Keratinocyte (primary cell): ENCODE measurements around the gene NLRC5.

Experiments used
- EZH2 ChIP-seq: IDR thresholded peaks from one replicate; pipeline ENCODE4 v1.6.1; 2012; ENCODE audit warnings: inconsistent platforms, mild to moderate bottlenecking, low read length, moderate library complexity
- TF ChIP-seq, protein P1 (sequence below), 3 experiments: IDR thresholded peaks in 1 of 3; conservative IDR thresholded peaks in 1 of 3; optimal IDR thresholded peaks in 1 of 3; 2 replicates in 2 of 3; 3 replicates in 1 of 3; pipeline versions ENCODE3 to v1.5.1; 2011; ENCODE audit warnings: low read length in 3 of 3, mild to moderate bottlenecking in 3 of 3, moderate library complexity in 2 of 3, control low read depth in 1 of 3, inconsistent platforms in 1 of 3; ENCODE audit not compliant: insufficient read depth in 2 of 3; ENCODE audit errors: extremely low read depth in 1 of 3

DNA sequence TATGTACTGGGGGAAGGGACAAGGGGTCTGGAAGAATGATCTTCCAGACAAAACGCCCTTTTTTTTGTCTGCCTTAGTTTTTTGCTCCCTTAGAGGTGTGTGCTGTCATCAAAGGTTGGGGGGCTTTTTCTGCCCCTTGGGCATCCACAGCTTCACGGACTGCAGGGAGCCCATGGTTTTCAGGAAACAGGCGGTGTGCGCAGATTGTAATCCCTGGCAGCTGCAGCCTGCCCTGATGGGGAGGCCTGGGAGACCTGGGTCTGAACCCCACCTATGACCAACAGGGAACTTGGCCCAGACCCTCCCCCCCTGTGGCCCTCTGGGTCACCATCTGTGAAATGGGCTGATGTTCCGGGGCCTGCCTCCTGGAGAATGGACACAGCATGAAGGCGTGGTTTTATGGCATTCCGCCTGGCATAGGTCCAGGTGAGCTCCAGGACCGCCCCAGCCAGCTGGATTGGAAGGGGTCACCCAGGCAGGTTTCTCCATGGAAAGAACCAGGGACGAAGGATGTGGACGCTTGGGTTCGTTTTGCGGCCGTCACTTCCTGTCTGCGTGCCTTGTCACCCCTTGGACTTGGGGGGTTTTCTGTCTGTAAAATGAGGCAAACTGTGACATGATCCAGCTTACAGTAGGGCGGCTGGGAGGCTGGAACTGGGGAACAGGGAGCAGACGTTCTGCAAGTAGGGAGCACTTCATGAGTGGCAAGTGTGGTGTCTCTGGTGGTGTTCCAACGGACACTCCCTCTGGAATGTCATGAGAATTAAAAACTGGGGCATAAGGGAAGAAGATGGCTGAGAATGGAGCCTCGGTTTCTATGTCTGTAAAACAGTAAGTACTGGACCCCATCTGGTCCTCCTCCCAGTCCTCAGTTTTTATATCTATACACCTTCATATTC lies 104.6 kb downstream of the NLRC5 start:
- TF ChIP-seq, protein P1, sequence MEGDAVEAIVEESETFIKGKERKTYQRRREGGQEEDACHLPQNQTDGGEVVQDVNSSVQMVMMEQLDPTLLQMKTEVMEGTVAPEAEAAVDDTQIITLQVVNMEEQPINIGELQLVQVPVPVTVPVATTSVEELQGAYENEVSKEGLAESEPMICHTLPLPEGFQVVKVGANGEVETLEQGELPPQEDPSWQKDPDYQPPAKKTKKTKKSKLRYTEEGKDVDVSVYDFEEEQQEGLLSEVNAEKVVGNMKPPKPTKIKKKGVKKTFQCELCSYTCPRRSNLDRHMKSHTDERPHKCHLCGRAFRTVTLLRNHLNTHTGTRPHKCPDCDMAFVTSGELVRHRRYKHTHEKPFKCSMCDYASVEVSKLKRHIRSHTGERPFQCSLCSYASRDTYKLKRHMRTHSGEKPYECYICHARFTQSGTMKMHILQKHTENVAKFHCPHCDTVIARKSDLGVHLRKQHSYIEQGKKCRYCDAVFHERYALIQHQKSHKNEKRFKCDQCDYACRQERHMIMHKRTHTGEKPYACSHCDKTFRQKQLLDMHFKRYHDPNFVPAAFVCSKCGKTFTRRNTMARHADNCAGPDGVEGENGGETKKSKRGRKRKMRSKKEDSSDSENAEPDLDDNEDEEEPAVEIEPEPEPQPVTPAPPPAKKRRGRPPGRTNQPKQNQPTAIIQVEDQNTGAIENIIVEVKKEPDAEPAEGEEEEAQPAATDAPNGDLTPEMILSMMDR (optimal IDR thresholded peaks at IDR 0.05 in 1 of 3, IDR thresholded peaks at IDR 0.05 in 1 of 3, conservative IDR thresholded peaks at IDR 0.05 in 1 of 3; ENCODE audit: extremely low read depth in 1 of 3, insufficient read depth in 2 of 3, low read length in 3 of 3), result no peak
- TF ChIP-seq EZH2, result no peak
